Glomerular endothelial cell (primary cell): ENCODE measurements around the gene PPP6R2. TPM values are rescaled to one million over a fixed set of nuclear protein-coding genes. Genes with fewer than 3 reads are reported as not detected.
"Not testable (repeated sequence)": the region's sequence is repeated elsewhere in the genome, so short reads cannot be mapped to it uniquely, and the experiment has no call there.

Experiments
- DNase-seq: peaks from one replicate; pipeline ENCODE4 v3.0.0-alpha.2; 2011; ENCODE audit warnings: low read depth, low spot score; ENCODE audit errors: extremely low read depth
- total RNA-seq: library from RNA; depleted of rRNA; stranded (reverse); fragments of >200 nt; gene quantifications from 2 replicates; pipeline ENCODE4 v1.2.3, GENCODE V29; 2015

PPP6R2 gene
- total RNA-seq, 1 donor from 2014 or later, result 67.4 TPM

DNA sequence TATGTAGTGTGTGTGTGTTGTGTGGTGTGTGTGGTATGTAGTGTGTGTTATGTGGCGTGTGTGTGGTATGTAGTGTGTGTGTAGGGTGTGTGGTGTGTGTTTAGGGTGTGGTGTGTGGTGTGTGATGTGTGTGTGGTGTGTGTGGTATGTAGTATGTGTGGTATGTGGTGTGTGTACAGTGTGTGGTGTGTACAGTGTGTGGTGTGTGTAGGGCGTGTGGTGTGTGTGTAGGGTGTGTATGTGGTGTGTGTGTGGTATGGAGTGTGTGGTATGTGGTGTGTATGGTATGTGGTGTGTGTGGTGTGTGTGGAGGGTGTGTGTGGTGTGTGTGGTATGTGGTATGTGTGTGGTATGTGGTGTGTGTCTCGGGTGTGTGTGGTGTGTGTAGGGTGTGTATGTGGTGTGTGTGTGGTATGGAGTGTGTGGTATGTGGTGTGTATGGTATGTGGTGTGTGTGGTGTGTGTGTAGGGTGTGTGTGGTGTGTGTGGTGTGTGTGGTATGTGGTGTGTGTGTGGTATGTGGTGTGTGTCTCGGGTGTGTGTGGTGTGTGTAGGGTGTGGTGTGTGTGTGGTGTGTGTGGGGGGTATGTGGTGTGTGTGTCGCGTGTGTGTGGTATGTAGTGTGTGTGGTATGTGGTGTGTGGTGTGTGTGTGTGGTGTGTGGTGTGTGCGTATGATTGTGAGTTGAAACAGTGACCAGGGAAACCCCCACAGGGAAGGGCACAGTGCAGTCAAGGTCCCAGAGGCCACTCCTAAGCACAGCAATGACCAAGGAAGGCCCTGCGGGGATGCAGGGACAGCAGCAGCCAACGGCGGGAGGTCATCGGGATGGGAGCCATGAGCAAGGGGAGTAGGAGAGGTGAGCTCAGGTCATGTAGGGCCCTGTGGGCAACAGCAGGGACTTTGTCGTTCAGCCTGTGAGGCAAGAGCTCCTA is 2.9 kb upstream of the PPP6R2 start:
- DNase-seq, result no peak

DNA sequence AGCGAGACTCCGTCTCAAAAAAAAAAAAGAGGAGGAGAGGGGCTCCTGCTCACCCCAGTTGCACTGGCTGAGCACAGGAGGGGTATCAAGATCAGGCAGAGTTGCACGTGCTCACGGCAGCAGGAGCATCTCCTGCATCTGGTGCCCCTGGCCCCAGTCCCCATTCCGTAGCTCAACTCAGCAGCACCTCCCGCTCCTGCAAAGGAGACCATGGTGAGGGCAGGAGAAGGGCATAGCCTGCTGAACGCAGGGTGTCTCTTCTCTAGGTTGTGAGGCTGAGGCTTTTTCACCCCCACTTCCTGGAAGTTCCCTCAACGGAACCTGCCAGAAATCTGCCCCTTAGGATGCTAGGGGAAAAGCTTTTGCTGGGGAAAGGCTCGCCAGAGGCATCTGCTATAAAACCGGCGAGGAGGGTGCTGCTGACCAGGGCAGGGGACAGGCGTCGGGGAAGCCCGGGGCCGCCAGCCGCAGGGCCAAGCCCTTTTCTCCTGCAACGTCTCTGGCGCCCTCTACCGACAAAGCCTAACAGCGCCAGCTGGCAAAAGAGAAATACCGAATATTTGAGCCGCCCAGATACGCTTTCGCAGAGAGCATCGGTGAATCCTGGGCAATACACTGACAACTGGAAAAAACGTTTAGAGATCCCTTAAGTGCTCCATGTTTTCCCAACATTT is 1.0 kb upstream of the PPP6R2 start:
- peak; percentile 34 for DNase-seq

DNA sequence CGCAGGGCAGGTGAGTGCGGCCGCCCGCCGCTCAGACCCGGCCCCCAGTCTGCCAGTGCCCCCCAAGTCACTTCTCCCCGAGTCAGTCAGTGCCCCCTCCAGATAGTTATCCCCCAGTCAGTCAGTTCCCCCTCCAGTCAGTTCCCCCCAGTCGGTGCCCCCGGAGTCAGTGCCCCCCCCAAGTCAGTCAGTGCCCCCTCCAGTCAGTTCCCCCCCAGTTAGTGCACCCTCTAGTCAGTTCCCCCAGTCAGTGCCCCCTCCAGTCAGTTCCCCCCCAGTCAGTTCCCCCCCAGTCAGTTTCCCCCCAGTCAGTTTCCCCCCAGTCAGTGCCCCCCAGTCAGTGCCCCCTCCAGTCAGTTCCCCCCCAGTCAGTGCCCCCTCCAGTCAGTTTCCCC is 411 bp downstream of the PPP6R2 start:
- DNase-seq, result no peak

DNA sequence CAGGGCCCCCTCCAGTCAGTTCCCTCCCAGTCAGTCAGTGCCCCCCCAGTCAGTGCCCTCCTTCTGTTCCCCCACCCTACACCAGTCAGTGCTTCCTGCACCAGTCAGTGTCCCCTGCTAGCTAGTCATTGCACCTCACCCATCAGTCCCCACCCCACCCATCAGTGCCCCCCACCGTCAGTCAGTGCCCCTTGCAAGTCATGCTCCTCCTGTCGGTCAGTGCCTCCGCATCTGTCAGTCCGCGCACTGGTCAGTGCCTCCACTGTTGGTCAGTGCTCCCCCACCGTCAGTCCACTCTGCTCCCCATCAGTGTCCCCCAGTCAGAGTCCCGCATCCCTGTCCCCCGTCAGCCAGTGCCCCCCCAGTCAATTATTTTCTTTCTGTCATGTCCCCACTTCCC is 3.3 kb downstream of the PPP6R2 start:
- no peak for DNase-seq

DNA sequence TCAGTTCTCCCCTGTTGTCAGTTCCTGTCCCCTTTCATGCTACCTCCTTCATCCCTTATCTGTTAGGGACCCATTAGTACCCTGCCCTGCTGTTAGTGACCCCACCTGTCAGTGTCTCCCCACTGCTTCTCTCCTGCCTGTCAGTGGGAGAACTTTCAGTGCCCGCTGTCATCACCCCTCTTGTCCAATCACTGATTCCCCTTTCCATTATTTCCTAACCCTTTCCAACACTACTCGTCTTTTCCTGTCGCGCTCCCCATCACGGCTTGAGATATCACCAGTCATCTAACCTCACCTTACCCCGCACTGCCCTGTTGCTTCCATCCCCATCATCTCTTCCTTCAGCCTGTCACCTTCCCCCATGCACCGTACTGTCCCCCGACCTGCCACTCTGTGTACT is 4.0 kb downstream of the PPP6R2 start:
- DNase-seq, result no peak

DNA sequence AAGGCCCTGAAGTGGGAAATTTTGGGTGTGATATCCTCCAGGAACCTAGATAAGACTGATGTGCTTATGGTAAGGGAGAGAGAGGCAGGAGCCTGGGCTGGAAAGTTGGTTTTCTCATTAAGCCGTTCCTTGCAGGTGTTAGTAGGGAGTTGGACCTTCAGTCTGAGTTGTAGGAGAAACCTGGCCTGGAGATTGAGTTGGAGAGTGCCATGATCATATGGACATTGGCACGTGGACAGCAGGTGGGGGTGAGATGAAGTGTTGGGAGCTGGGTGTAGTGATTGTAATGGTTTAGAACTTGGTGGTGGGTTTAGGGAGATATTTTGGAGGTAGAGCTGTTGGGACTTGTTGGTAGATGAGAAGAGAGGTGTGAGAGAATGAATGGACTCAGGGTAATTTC is 4.9 kb downstream of the PPP6R2 start:
- DNase-seq, result no peak

DNA sequence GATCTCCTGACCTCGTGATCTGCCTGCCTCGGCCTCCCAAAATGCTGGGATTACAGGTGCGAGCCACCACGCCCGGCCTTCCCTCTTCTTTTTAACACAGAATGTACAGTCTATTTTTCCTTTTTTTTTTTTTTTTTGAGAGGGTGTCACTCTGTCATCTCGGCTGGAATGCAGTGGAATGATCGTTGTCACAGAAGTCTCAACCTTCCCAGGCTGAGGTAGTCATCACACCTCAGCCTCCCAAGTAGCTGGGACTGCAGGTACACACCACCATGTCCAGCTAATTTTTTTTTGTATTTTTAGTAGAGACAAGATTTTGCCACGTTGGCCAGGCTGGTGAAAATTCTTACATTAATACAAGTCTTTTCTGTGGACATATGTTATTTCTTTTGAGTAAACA is 13.1 kb downstream of the PPP6R2 start:
- no peak for DNase-seq

DNA sequence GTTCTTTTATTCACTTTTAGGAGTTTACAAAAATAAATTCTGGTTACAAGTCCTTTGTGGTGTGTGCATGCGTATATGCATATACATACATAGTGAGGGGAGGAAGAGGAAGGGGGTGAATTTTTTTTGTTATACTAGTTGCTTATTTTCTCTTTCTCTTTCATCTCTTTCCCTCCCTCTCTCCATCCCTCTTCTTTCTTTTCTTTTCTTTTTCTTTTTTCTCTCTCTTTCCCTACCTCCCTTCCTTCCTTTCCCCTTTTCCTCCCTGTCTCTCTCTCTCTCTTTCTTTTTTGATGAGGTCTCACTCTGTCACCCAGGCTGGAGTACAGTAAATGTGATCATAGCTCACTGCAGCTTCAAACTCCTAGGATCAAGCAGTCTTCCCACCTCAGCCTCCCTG is 14.1 kb downstream of the PPP6R2 start:
- no peak for DNase-seq

DNA sequence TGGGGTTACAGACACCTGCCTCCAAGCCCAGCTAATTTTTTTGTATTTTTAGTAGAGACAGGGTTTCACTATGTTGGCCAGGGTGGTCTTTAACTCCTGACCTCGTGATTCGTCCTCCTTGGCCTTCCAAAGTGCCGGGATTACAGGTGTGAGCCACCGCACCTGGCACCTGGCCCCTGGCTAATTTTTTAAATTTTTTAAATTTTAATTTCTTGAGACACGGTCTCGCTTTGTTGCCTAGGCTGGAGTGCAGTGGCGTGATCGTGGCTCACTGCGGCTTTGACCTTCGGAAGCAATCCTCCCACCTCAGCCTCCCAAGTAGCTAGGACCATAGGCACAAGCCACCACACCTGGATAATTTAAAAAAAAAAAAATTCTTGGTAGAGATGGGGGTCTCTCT is 14.6 kb downstream of the PPP6R2 start:
- no peak for DNase-seq

DNA sequence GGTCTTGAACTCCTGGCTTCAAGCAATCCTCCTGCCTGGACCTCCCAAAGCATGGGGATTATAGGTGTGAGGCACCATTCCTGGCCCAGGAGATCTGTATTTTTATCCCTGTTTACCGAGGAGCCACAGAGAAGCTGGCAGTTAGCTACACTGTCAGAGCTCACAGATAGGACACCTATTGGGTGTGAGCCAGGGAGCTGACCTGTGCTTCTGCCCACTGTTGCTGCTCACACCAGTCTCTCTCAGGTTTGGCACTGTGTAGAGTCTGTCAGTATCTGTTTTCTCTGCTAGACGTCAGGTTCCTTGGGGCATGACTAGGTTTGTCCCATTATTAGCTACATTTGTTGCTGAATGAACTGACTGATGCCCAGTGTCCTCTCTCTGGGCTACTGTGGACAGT is 17.5 kb downstream of the PPP6R2 start:
- DNase-seq, result no peak

DNA sequence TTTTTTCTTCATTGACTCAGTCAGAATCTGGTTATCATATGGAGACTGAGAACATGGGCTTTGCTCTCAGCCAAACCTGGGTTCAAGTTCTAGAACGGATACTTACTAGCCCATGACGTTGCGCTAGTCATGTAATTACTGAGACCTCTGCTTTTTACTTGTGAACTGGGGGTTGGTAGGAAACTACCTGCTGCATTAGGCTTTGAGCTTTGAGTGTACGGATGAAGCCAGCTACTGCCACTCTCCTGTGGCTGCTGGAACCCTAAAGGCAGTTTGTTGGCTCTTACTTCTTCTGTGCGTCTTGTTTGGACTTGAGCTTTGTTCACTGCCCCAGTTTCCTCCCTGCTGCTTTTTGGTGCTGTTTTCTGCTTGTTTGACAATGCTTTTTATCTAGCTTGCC is 18.1 kb downstream of the PPP6R2 start:
- no peak for DNase-seq

DNA sequence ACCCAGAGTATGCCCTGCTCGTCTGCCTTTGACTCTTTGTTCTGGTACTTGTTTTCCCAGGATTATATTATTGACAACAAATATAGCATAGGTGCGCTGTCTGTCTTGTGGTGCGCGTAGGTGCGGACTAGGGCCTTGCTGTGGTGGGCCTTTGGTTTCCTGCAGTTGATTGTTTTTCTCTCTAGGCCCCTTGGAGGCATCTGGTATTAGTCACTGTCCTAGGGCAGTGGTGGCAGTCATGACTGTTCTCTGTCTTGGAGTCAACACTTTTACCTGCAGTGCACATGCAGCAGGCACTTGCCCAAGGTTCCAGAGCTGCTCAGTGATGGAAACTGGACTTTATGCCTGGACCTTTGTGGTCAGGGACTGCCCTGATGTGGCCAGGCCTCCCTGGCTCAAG is 18.6 kb downstream of the PPP6R2 start:
- DNase-seq, result no peak

DNA sequence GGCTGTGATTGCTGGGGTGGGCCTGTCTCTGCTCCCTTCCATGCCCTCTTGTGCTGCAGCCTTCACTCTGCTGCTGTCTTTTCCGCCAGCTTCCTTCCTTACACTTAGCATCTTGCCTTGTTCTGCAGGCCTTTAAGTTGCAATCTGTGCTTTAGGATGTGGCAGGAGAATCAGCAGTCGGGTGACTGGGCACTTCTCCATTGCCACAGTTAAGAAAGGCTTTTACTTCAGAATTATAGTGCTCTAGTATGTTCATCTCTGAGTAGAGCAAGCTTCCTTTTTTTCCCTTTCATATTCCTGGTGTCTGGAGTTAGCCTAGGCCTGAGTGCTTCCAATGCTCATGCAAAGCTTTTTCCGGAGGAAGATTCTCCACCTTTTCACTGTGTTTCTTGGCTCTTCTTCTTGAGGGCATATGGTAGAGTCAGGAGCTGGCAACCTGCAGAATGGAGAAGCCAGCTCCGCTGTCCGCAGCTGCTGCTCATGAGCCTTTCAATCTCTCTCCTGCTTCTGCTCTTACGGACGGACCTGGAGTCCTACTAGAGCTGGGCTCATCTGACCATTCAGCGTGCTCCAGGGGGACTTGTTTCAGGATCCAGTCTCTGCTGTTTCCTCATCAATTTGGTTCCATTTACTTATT is 20.2 kb downstream of the PPP6R2 start:
- DNase-seq, result no peak

DNA sequence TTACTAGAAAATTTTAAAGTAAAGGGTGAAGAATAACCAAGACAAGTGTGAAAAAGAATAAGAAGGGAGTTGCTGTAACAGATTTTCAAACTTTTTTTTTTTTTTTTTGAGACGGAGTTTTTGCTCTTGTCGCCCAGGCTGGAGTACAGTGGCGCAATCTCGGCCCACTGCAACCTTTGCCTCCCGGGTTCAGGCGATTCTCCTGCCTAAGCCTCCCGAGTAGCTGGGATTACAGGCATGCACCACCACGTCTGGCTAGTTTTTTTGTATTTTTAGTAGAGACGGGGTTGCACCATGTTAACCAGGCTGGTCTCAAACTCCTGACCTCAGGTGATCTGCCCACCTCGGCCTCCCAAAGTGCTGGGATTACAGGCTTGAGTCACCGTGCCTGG is 20.7 kb downstream of the PPP6R2 start:
- DNase-seq, result not testable (repeated sequence)

DNA sequence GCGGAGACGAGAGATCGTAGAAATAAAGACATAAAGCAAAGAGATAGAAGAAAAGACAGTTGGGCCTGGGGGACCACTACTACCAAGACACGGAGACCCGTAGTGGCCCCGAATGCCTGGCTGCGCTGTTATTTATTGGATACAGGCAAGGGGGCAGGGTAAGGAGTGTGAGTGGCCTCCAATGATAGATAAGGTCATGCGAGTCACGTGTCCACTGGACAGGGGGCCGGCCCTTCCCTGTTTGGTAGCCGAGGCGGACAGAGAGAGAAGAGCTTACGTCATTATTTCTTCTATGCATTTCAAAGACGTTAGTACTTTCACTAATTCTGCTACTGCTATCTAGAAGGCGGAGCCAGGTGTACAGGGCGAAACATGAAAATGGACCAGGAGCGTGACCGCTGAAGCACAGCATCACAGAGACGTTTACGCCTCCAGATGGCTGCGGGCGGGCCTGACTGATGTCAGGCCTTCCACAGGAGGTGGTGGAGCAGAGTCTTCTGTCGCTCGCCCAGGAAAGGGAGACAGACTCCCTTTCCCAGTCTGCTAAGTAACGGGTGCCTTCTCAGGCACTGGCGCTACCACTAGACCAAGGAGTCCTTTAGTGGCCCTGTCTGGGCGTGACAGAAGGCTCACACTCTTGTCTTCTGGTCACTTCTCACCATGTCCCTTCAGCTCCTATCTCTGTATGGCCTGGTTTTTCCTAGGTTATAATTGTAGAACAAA is 24.8 kb downstream of the PPP6R2 start:
- no peak for DNase-seq

DNA sequence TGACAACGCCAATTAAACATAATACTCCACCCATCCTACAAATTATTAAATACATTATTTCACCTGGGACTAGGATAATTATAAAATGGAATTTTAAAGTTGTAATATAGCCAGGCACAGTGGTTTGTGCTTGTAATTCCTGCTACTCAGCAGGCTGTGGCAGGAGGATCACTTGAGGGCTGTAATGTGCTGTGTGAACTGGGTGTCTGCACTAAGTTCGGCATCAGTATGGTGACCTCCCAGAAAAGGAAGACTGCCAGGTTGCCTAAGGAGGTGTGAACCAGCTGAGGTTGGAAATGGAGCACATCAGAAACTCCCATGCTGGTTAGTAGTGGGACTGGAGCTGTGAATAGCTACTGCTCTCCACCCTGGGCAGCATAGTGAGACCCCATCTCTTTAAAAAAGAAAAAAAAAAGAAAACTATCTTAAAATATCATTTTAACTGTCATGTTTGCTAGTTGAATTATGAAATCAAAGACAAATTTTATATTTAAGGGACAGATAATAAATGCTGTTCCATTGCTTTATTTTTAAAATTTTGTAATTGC is 28.0 kb downstream of the PPP6R2 start:
- DNase-seq, result no peak

DNA sequence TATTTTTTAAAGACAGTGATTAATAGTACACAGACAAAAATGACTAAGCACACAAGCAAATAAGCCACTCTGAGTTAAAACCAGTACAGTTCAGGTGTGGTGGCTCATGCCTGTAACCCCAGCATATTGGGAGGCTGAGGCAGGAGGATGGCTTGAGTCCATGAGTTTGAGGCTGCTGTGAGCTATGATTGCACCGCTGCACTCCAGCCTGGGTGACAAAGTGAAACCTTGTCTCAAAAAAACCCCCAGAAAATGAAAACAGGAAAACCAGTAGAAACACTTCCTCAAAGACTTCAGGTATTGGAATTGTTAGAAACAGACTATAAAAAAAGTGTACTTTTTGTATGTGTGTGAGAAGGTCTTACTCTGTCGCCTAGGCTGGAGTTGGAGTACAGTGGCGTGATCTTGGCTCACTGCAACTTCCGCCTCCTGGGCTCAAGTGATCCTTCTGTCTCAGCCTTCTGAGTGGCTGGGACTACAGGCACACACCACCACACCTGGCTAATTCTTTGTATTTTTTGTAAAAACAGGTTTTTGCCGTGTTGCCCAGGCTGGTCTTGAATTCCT is 33.0 kb downstream of the PPP6R2 start:
- DNase-seq, result no peak

DNA sequence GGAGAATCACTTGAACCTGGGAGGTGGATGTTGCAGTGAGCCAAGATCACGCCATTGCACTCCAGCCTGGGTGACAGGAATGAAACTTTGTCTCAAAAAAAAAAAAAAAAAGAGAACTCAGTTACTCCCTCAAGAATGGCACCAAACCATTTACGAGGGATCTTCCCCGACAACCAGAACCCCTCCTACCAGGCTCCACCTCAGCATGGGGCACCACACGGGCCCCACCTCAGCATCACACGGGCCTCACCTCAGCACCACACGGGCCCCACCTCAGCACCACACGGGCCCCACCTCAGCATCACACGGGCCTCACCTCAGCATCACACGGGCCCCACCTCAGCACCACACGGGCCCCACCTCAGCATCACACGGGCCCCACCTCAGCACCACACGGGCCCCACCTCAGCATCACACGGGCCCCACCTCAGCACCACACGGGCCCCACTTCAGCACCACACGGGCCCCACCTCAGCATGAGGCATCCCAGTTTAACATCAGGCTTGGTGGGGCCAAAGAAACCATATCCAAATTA is 38.0 kb downstream of the PPP6R2 start:
- not testable (repeated sequence) for DNase-seq

DNA sequence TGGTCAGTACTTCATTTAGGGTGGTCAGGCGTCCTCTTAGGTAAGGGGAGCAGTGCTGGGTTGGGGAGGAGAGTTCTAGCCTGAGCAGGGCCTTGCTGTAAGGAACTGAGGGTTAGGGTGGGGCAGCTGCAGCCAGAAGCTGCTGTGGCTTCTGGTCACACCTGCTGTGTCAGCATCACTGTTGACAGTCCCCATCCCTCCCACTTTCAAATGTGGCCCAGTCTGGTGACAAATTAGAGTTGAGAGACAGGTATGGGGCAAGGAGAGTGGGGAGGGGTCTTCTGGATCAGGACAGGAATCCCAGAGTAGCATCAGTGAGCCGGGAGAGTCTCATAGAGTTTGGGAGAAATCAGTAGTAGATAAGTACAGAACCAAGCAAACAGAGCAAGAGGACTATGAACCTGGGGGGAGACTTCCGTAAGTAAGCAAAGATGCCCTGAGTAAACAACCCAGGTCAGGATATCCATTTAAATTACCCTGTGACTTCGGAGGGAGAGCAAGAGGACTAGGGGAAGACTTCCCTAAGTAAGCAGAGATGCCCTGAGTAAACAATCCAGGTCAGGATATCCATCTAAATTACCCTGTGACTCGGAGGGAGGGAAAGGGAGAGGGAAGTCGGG is 53.7 kb downstream of the PPP6R2 start:
- no peak for DNase-seq
